ENCODE data around the gene PCDHB5. TPM values are rescaled to one million over a fixed set of nuclear protein-coding genes. Genes with fewer than 3 reads are reported as not detected.
"Not testable (repeated sequence)": the region's sequence is repeated elsewhere in the genome, so short reads cannot be mapped to it uniquely, and the experiment has no call there.

Gene PCDHB5
- total and polyA plus RNA-seq, 2 donors (not counting 1 experiment from before 2014, with no cell fraction given), result not detected

GRCh38 chr5:141095263-141095641, 39.8 kb upstream of the PCDHB5 start:
- ATAC-seq (ENCODE audit: low read depth), result no peak
- peaks cover 5% of the 10 kb centered on the region for H3K9me3 Mint-ChIP-seq (ENCODE audit: insufficient read depth)
- H3K27ac Mint-ChIP-seq, result no peak overlapping the region
- WGBS (ENCODE audit: insufficient coverage), result 64% methylated on average over 12 of the region's 12 CpGs
- H3K4me1 ChIP-seq (ENCODE audit: control insufficient read depth in 2 of 2, insufficient read depth in 2 of 2, low read length in 2 of 2), result no peaks in the 10 kb centered on the region
- no peak overlapping the region for H3K9ac ChIP-seq (ENCODE audit: low read length)
- H3K4me2 ChIP-seq (replicated peaks; ENCODE audit: low read depth, low read length, poor library complexity, severe bottlenecking), result no peak overlapping the region
- CTCF ChIA-PET, result no interaction called here
- no peak overlapping the region for H3K4me3 Mint-ChIP-seq
- H3K4me1 Mint-ChIP-seq, result no peaks in the 10 kb centered on the region
- intact Hi-C loops (cut with micrococcal nuclease), result no loop called here
- DNase-seq, result no peak
- peaks cover 30% of the 10 kb centered on the region for H3K27me3 Mint-ChIP-seq
- no peak overlapping the region for H3K27ac ChIP-seq (ENCODE audit: low read length in 2 of 2)
- peaks cover 0 to 13% (median 6%) of the 10 kb centered on the region in 4 experiments for H3K27me3 ChIP-seq (replicated peaks in 1 of 4; ENCODE audit: control extremely low read depth in 1 of 4, control insufficient read depth in 3 of 4, insufficient read depth in 4 of 4, low read length in 3 of 4)
- no peak overlapping the region for H2AFZ ChIP-seq (ENCODE audit: insufficient read depth, low read depth, low read length, poor library complexity, severe bottlenecking)
- POLR2A ChIA-PET, result no interaction called here
- H4K20me1 ChIP-seq (ENCODE audit: control insufficient read depth, insufficient read depth, low read length, poor library complexity, severe bottlenecking), result no peaks in the 10 kb centered on the region
- H3K79me2 ChIP-seq (ENCODE audit: control insufficient read depth, insufficient read depth, low read length), result no peaks in the 10 kb centered on the region
- TF ChIP-seq, protein P1, sequence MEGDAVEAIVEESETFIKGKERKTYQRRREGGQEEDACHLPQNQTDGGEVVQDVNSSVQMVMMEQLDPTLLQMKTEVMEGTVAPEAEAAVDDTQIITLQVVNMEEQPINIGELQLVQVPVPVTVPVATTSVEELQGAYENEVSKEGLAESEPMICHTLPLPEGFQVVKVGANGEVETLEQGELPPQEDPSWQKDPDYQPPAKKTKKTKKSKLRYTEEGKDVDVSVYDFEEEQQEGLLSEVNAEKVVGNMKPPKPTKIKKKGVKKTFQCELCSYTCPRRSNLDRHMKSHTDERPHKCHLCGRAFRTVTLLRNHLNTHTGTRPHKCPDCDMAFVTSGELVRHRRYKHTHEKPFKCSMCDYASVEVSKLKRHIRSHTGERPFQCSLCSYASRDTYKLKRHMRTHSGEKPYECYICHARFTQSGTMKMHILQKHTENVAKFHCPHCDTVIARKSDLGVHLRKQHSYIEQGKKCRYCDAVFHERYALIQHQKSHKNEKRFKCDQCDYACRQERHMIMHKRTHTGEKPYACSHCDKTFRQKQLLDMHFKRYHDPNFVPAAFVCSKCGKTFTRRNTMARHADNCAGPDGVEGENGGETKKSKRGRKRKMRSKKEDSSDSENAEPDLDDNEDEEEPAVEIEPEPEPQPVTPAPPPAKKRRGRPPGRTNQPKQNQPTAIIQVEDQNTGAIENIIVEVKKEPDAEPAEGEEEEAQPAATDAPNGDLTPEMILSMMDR (IDR thresholded peaks at IDR 0.05), result no peak
- TF ChIP-seq EZH2 (IDR thresholded peaks at IDR 0.05; ENCODE audit: borderline replicate concordance, insufficient read depth, low read depth, low read length, poor library complexity, severe bottlenecking), result no peak
- H3K9me3 ChIP-seq (ENCODE audit: control extremely low read depth in 1 of 3, control insufficient read depth in 2 of 3, insufficient read depth in 1 of 3, low read length in 2 of 3), result peaks cover 1 to 16% (median 3%) of the 10 kb centered on the region in 3 donors
- no peaks in the 10 kb centered on the region for H3K36me3 ChIP-seq (replicated peaks in 1 of 2; ENCODE audit: control extremely low read depth in 1 of 2, control insufficient read depth in 1 of 2, extremely low read depth in 1 of 2, insufficient read depth in 2 of 2, low read length in 1 of 2)
- H3K4me3 ChIP-seq (ENCODE audit: control extremely low read depth in 1 of 5, extremely low read depth in 1 of 5, insufficient read depth in 1 of 5, low read depth in 2 of 5, low read length in 4 of 5), result no peak overlapping the region

- H3K4me1 Mint-ChIP-seq; H3K4me1 ChIP-seq (ENCODE audit: control insufficient read depth in 2 of 2, insufficient read depth in 2 of 2, low read length in 2 of 2); H3K36me3 ChIP-seq (replicated peaks in 1 of 2; ENCODE audit: control extremely low read depth in 1 of 2, control insufficient read depth in 1 of 2, extremely low read depth in 1 of 2, insufficient read depth in 2 of 2, low read length in 1 of 2); DNase-seq; H3K9ac ChIP-seq (ENCODE audit: low read length); H3K27ac Mint-ChIP-seq; H3K79me2 ChIP-seq (ENCODE audit: control insufficient read depth, insufficient read depth, low read length); H3K4me3 Mint-ChIP-seq; H3K27ac ChIP-seq (ENCODE audit: low read length in 2 of 2); H3K4me3 ChIP-seq (ENCODE audit: control extremely low read depth in 1 of 5, extremely low read depth in 1 of 5, insufficient read depth in 1 of 5, low read depth in 2 of 5, low read length in 4 of 5); intact Hi-C loops (cut with micrococcal nuclease); ATAC-seq (ENCODE audit: low read depth); H4K20me1 ChIP-seq (ENCODE audit: control insufficient read depth, insufficient read depth, low read length, poor library complexity, severe bottlenecking); H3K4me2 ChIP-seq (replicated peaks; ENCODE audit: low read depth, low read length, poor library complexity, severe bottlenecking); H2AFZ ChIP-seq (ENCODE audit: insufficient read depth, low read depth, low read length, poor library complexity, severe bottlenecking); POLR2A ChIA-PET; CTCF ChIA-PET; H3K9me3 Mint-ChIP-seq (ENCODE audit: insufficient read depth): not testable (repeated sequence)
- peaks cover 33% of the 10 kb centered on the region for H3K27me3 Mint-ChIP-seq
- peaks cover 0 to 19% (median 8%) of the 10 kb centered on the region in 4 experiments for H3K27me3 ChIP-seq (replicated peaks in 1 of 4; ENCODE audit: control extremely low read depth in 1 of 4, control insufficient read depth in 3 of 4, insufficient read depth in 4 of 4, low read length in 3 of 4)
- WGBS (ENCODE audit: insufficient coverage), result 52% methylated on average over 9 of the region's 46 CpGs
- H3K9me3 ChIP-seq (ENCODE audit: control extremely low read depth in 1 of 3, control insufficient read depth in 2 of 3, insufficient read depth in 1 of 3, low read length in 2 of 3), result peaks cover 3 to 25% (median 3%) of the 10 kb centered on the region in 3 donors
Observed at GRCh38 chr5:141096181-141096580, 38.8 kb upstream of the PCDHB5 start.

GRCh38 chr5:141096586-141096985, 38.4 kb upstream of the PCDHB5 start:
- H3K4me1 Mint-ChIP-seq; POLR2A ChIA-PET; DNase-seq; H3K4me1 ChIP-seq (ENCODE audit: control insufficient read depth in 2 of 2, insufficient read depth in 2 of 2, low read length in 2 of 2); H3K79me2 ChIP-seq (ENCODE audit: control insufficient read depth, insufficient read depth, low read length); CTCF ChIA-PET; H3K4me3 Mint-ChIP-seq; ATAC-seq (ENCODE audit: low read depth); H3K27ac Mint-ChIP-seq; H3K36me3 ChIP-seq (replicated peaks in 1 of 2; ENCODE audit: control extremely low read depth in 1 of 2, control insufficient read depth in 1 of 2, extremely low read depth in 1 of 2, insufficient read depth in 2 of 2, low read length in 1 of 2); H3K4me2 ChIP-seq (replicated peaks; ENCODE audit: low read depth, low read length, poor library complexity, severe bottlenecking); H3K9ac ChIP-seq (ENCODE audit: low read length); H3K9me3 Mint-ChIP-seq (ENCODE audit: insufficient read depth); H4K20me1 ChIP-seq (ENCODE audit: control insufficient read depth, insufficient read depth, low read length, poor library complexity, severe bottlenecking); H2AFZ ChIP-seq (ENCODE audit: insufficient read depth, low read depth, low read length, poor library complexity, severe bottlenecking); H3K27ac ChIP-seq (ENCODE audit: low read length in 2 of 2); intact Hi-C loops (cut with micrococcal nuclease); H3K4me3 ChIP-seq (ENCODE audit: control extremely low read depth in 1 of 5, extremely low read depth in 1 of 5, insufficient read depth in 1 of 5, low read depth in 2 of 5, low read length in 4 of 5): not testable (repeated sequence)
- Histone ChIP-seq H3K27me3 (replicated peaks in 1 of 4; ENCODE audit: control extremely low read depth in 1 of 4, control insufficient read depth in 3 of 4, insufficient read depth in 4 of 4, low read length in 3 of 4) (peaks cover 0 to 20% (median 8%) of the 10 kb centered on the region in 4 experiments), H3K9me3 (ENCODE audit: control extremely low read depth in 1 of 3, control insufficient read depth in 2 of 3, insufficient read depth in 1 of 3, low read length in 2 of 3) (peaks cover 3 to 28% (median 3%) of the 10 kb centered on the region in 3 donors)
- peaks cover 33% of the 10 kb centered on the region for H3K27me3 Mint-ChIP-seq
- WGBS (ENCODE audit: insufficient coverage), result 47% methylated on average over 21 of the region's 38 CpGs

All from B cell (primary cell).